Activated naive CD4-positive, alpha-beta T cell treated with anti-CD3 and anti-CD28 coated beads for 36 hours (primary cell): ENCODE measurements around the gene NYAP2. TPM values are rescaled to one million over a fixed set of nuclear protein-coding genes. Genes with fewer than 3 reads are reported as not detected.

Experiments
- CTCF ChIA-PET: fragments of 350-600 bp; sonication (Branson Sonifier 250); formaldehyde crosslinking; loops from one replicate; lab custom pipeline; 2021; ENCODE audit warnings: antibody characterized with exemption; lab: Charles Lee
- DNase-seq: peaks from one replicate; pipeline ENCODE4 v3.0.0-alpha.2; 2020
- H3K27ac Mint-ChIP-seq: one replicate; pipeline ENCODE4 v1.8.0; 2021; ENCODE audit warnings: mild to moderate bottlenecking, mixed read lengths
- H3K27me3 Mint-ChIP-seq: one replicate; pipeline ENCODE4 v1.8.0; 2021; ENCODE audit warnings: low read depth, mixed read lengths
- H3K36me3 Mint-ChIP-seq: one replicate; pipeline ENCODE4 v1.8.0; 2021; ENCODE audit warnings: low read depth, mixed read lengths
- H3K4me1 Mint-ChIP-seq: one replicate; pipeline ENCODE4 v1.8.0; 2021; ENCODE audit warnings: low read depth, mixed read lengths
- H3K4me3 Mint-ChIP-seq: one replicate; pipeline ENCODE4 v1.8.0; 2021; ENCODE audit warnings: mild to moderate bottlenecking, moderate library complexity, mixed read lengths
- H3K9me3 Mint-ChIP-seq: one replicate; pipeline ENCODE4 v1.8.0; 2021; ENCODE audit warnings: mixed read lengths
- intact Hi-C: fragments of 100-400 bp; cut with micrococcal nuclease; formaldehyde crosslinking; loops from one replicate; pipeline ENCODE4 v1.15.1; 2023
- total RNA-seq, 2 experiments: library from RNA; stranded (reverse); gene quantifications; one replicate each; pipeline ENCODE4 v1.2.3, GENCODE V29; 2021

NYAP2 gene
- total RNA-seq, 2 experiments from 2014 or later = not detected

DNA sequence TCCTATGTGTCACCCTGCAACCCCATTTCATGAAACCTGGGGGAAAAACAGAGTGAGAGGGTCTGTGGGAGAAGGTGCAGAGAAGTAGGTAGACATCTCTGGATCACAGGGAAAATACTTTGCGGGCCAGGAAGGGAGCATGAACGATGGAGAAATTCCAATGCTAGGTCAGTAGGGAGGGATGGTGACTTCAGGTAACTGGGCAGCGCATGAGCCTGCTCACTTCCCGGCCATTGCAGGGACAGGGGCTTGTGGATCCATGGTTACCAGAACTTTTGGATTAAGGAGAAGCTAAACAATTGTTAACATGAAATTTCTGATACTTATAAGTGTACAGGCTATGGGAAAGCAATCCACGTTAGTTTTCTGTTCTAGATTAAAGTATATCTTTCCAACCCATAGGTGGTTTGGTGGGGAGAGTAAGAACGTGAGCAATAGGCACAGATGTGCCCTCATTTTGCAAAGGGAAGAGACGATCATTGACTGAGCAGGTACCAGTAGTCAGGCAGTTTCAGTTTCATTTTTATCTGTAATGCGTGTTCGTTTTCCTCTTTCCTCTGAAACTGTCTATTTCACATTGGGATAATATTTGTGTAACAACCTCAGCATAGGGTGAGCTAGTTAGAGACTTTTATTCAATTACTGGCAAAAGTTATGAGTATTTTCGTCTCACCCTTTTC lies 65.0 kb downstream of the NYAP2 start:
- Mint-ChIP-seq H3K36me3 (no peaks in the 10 kb centered on the region), H3K4me1 (peaks cover 15% of the 10 kb centered on the region), H3K27ac (no peak overlapping the region), H3K9me3 (no peaks in the 10 kb centered on the region), H3K4me3 (peak overlapping the region; percentile 22), H3K27me3 (no peaks in the 10 kb centered on the region)
- intact Hi-C loops = no loop called here
- peak; percentile 11 for DNase-seq
- CTCF ChIA-PET = interaction anchor here (0.6 kb wide), 1 partner anchor 312 kb away, joined by 3 read pairs; no protein-coding TSS in a partner anchor

GRCh38 chr2:225465827-225466226 lies 66.3 kb downstream of the NYAP2 start:
- H3K4me3 Mint-ChIP-seq = no peak overlapping the region
- H3K27me3 Mint-ChIP-seq = no peaks in the 10 kb centered on the region
- H3K9me3 Mint-ChIP-seq = no peaks in the 10 kb centered on the region
- no peaks in the 10 kb centered on the region for H3K36me3 Mint-ChIP-seq
- peaks cover 15% of the 10 kb centered on the region for H3K4me1 Mint-ChIP-seq
- DNase-seq = no peak
- CTCF ChIA-PET = no interaction called here
- H3K27ac Mint-ChIP-seq = no peak overlapping the region
- intact Hi-C loops = no loop called here

- Mint-ChIP-seq H3K27me3 (no peaks in the 10 kb centered on the region), H3K4me1 (peaks cover 15% of the 10 kb centered on the region), H3K4me3 (no peak overlapping the region), H3K27ac (no peak overlapping the region), H3K9me3 (no peaks in the 10 kb centered on the region), H3K36me3 (no peaks in the 10 kb centered on the region)
- intact Hi-C loops = no loop called here
- CTCF ChIA-PET = no interaction called here
- DNase-seq = no peak
Measured at GRCh38 chr2:225466891-225467604, 67.5 kb downstream of the NYAP2 start.

DNA sequence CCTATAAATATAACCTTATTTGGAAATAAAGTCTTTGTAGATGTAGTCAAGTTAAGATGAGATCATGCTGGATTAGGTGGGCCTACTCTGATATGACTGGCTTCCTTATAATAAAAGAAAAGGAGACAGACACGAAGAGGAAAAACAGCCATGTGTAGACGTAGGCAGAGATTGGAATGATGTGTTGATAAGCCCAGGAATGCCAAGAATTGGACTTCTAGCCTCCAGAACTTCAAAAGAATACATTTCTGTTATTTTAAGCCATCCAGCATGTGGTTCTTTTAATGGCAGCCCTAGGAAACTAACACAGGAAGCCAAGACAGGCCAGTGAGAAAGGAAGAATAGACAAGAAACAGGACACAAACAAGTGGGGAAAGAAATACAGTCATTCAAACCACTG lies 68.6 kb downstream of the NYAP2 start:
- no peak overlapping the region for H3K27ac Mint-ChIP-seq
- H3K4me1 Mint-ChIP-seq = peaks cover 15% of the 10 kb centered on the region
- CTCF ChIA-PET = no interaction called here
- H3K4me3 Mint-ChIP-seq = no peak overlapping the region
- no peaks in the 10 kb centered on the region for H3K36me3 Mint-ChIP-seq
- DNase-seq = no peak
- H3K27me3 Mint-ChIP-seq = no peaks in the 10 kb centered on the region
- H3K9me3 Mint-ChIP-seq = no peaks in the 10 kb centered on the region
- intact Hi-C loops = no loop called here

- intact Hi-C loops = no loop called here
- H3K36me3 Mint-ChIP-seq = no peaks in the 10 kb centered on the region
- no peaks in the 10 kb centered on the region for H3K4me1 Mint-ChIP-seq
- no peak for DNase-seq
- H3K27ac Mint-ChIP-seq = no peak overlapping the region
- no peaks in the 10 kb centered on the region for H3K27me3 Mint-ChIP-seq
- H3K4me3 Mint-ChIP-seq = no peak overlapping the region
- CTCF ChIA-PET = interaction anchor here (0.6 to 1.5 kb wide), 2 partner anchors 17 to 85 kb away, joined by 3 read pairs; no protein-coding TSS in a partner anchor
- no peaks in the 10 kb centered on the region for H3K9me3 Mint-ChIP-seq
Measured at GRCh38 chr2:225471039-225471438, 71.5 kb downstream of the NYAP2 start.

- Mint-ChIP-seq H3K9me3 (no peaks in the 10 kb centered on the region), H3K27me3 (no peaks in the 10 kb centered on the region), H3K4me1 (no peaks in the 10 kb centered on the region), H3K36me3 (no peaks in the 10 kb centered on the region), H3K4me3 (no peak overlapping the region), H3K27ac (no peak overlapping the region)
- CTCF ChIA-PET = interaction anchor here (0.6 to 1.5 kb wide), 2 partner anchors 16 to 85 kb away, joined by 3 read pairs; no protein-coding TSS in a partner anchor
- intact Hi-C loops = no loop called here
- no peak for DNase-seq
Measured at GRCh38 chr2:225471482-225471881, 72.0 kb downstream of the NYAP2 start.

- no peaks in the 10 kb centered on the region for H3K4me1 Mint-ChIP-seq
- H3K27ac Mint-ChIP-seq = no peak overlapping the region
- H3K27me3 Mint-ChIP-seq = no peaks in the 10 kb centered on the region
- DNase-seq = no peak
- intact Hi-C loops = no loop called here
- CTCF ChIA-PET = interaction anchor here (1.5 kb wide), 1 partner anchor 84 kb away, joined by 3 read pairs; no protein-coding TSS in a partner anchor
- no peak overlapping the region for H3K4me3 Mint-ChIP-seq
- H3K36me3 Mint-ChIP-seq = no peaks in the 10 kb centered on the region
- no peaks in the 10 kb centered on the region for H3K9me3 Mint-ChIP-seq
Measured at GRCh38 chr2:225472161-225472560, 72.7 kb downstream of the NYAP2 start.

- Mint-ChIP-seq H3K36me3 (no peaks in the 10 kb centered on the region), H3K4me1 (no peaks in the 10 kb centered on the region), H3K9me3 (no peaks in the 10 kb centered on the region), H3K27me3 (peaks cover 6% of the 10 kb centered on the region), H3K4me3 (no peak overlapping the region), H3K27ac (no peak overlapping the region)
- CTCF ChIA-PET = interaction anchor here (1.0 kb wide), 1 partner anchor 197 kb away, joined by 3 read pairs; no protein-coding TSS in a partner anchor
- DNase-seq = no peak
- intact Hi-C loops = no loop called here
Measured at GRCh38 chr2:225479386-225479785, 79.9 kb downstream of the NYAP2 start.

- Mint-ChIP-seq H3K27ac (no peak overlapping the region), H3K27me3 (peaks cover 5% of the 10 kb centered on the region), H3K36me3 (no peaks in the 10 kb centered on the region), H3K4me1 (no peaks in the 10 kb centered on the region), H3K4me3 (no peak overlapping the region), H3K9me3 (peaks cover 2% of the 10 kb centered on the region)
- no peak for DNase-seq
- intact Hi-C loops = no loop called here
- CTCF ChIA-PET = no interaction called here
Measured at GRCh38 chr2:225484751-225485150, 85.2 kb downstream of the NYAP2 start.

- no peak for DNase-seq
- no peak overlapping the region for H3K27ac Mint-ChIP-seq
- H3K4me3 Mint-ChIP-seq = no peak overlapping the region
- H3K36me3 Mint-ChIP-seq = no peaks in the 10 kb centered on the region
- no peaks in the 10 kb centered on the region for H3K4me1 Mint-ChIP-seq
- H3K27me3 Mint-ChIP-seq = peaks cover 2% of the 10 kb centered on the region
- CTCF ChIA-PET = no interaction called here
- intact Hi-C loops = no loop called here
- H3K9me3 Mint-ChIP-seq = peaks cover 2% of the 10 kb centered on the region
Measured at GRCh38 chr2:225486236-225486635, 86.7 kb downstream of the NYAP2 start.

DNA sequence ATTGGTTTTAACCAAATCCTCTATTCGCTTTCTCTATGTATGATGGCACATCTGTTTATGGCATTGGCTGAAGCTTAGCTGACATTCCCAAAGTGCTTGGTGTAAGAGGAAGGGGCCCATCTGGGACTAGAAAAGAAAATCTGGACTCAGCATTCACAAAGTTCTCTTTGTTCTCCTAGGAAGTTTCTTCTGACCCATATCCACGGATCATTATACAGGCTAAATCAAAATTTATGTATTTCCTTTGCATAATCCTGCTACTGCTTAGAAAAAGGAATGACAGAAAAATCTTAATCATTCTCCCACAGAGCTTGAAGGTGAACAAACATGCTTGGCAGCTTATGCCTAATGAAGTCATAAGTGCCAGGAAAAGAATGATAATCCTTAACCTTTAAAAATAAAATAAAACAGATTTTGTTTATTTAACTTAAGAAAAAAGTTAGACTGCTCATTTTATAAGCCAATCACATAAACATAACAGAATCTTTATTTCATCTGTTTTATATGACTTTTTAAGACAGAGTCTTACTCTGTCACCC lies 88.4 kb downstream of the NYAP2 start:
- CTCF ChIA-PET = interaction anchor here (0.7 kb wide), 1 partner anchor 16 kb away, joined by 3 read pairs; no protein-coding TSS in a partner anchor
- Mint-ChIP-seq H3K27me3 (peaks cover 2% of the 10 kb centered on the region), H3K36me3 (no peaks in the 10 kb centered on the region), H3K9me3 (peaks cover 2% of the 10 kb centered on the region), H3K4me3 (no peak overlapping the region), H3K4me1 (no peaks in the 10 kb centered on the region), H3K27ac (no peak overlapping the region)
- intact Hi-C loops = no loop called here
- no peak for DNase-seq

DNA sequence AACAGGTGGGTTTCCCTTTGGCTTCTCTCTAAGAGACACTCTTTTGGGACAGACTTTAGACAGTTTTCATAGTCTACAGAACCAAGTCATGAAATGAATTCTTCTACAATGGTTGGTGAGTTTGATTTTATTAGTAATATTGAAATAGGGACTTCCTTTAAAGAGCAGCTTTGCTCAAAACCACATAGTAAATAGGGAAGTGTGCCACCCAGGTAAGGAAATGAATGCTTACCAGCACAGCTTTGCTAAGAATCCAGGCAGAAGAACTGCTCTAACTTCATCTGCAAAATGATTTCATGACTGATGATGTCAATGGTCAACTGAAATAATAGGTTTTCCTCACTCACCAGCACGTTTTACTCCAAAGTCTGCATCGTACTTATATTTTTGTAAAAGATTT lies 89.2 kb downstream of the NYAP2 start:
- no peaks in the 10 kb centered on the region for H3K36me3 Mint-ChIP-seq
- no peak overlapping the region for H3K27ac Mint-ChIP-seq
- peaks cover 2% of the 10 kb centered on the region for H3K27me3 Mint-ChIP-seq
- intact Hi-C loops = no loop called here
- CTCF ChIA-PET = no interaction called here
- DNase-seq = no peak
- H3K4me1 Mint-ChIP-seq = peaks cover under 1% of the 10 kb centered on the region
- H3K4me3 Mint-ChIP-seq = no peak overlapping the region
- peaks cover 2% of the 10 kb centered on the region for H3K9me3 Mint-ChIP-seq
